Subcutaneous adipose tissue (tissue), 4 donors: Measurements from ENCODE around the gene RNPEP. TPM values are rescaled to one million over a fixed set of nuclear protein-coding genes. Genes with fewer than 3 reads are reported as not detected.

Experiments
- CTCF ChIP-seq: fragments of 450-650 bp; IDR thresholded peaks from one replicate; pipeline ENCODE4 v1.5.1; 2016; ENCODE audit warnings: low read depth, mild to moderate bottlenecking, control low read depth, antibody characterized with exemption, moderate library complexity
- small RNA-seq: library from RNA; depleted of rRNA; stranded (forward); fragments of <200 nt; gene quantifications from one replicate; pipeline ENCODE3, GENCODE V24; 2016
- total RNA-seq, 4 donors: library from RNA; depleted of rRNA; stranded (reverse); fragments of >200 nt; gene quantifications; one replicate each; pipeline ENCODE4 v1.1.0, GENCODE V29; 2016

Gene RNPEP
- total RNA-seq, 4 donors from 2014 or later, result 38.5 to 68.8 (median 47.7) TPM

- no peak for TF ChIP-seq CTCF
Measured at GRCh38 chr1:202046748-202047708, 64.6 kb downstream of the RNPEP start.

- no peak for TF ChIP-seq CTCF
Measured at GRCh38 chr1:202047977-202048376, 65.5 kb downstream of the RNPEP start.

- TF ChIP-seq CTCF, result no peak
Measured at GRCh38 chr1:202049129-202049528, 66.7 kb downstream of the RNPEP start.

- no peak for TF ChIP-seq CTCF
Measured at GRCh38 chr1:202054094-202054493, 71.6 kb downstream of the RNPEP start.

Small RNAs within 50 kb of the gene (small RNA-seq; reads per million reads assigned to genes)
- gene AL691482.1 (not detected), gene AL691482.2 (not detected), gene MIR6740 (not detected), gene RF00156 (not detected)

Other genes with a start within 250 kb of the RNPEP start
- gene IPO9, start 153.5 kb upstream of the RNPEP start, total RNA-seq, result 10 to 100 TPM; 14.6 to 24.1 (median 19.8) TPM
- gene SHISA4, start 93.8 kb upstream of the RNPEP start, total RNA-seq, result 10 to 100 TPM; 13.9 to 29.7 (median 15.9) TPM
- gene LMOD1, start 36.1 kb upstream of the RNPEP start, total RNA-seq, result 100 to 1,000 TPM in 2 of 4 donors, 10 to 100 TPM in 2; 38.8 to 168 (median 74.3) TPM
- 10 to 100 TPM; 24.6 to 67.5 (median 26.2) TPM for gene TIMM17A, start 27.1 kb upstream of the RNPEP start, total RNA-seq
- gene ELF3, start 27.9 kb downstream of the RNPEP start, total RNA-seq, result under 1 TPM in 3 of 4 donors, not detected in 1; 0.17 to 0.44 (median 0.38) TPM
- under 1 TPM in 1 of 4 donors, not detected in 3; 0.16 TPM for gene GPR37L1, start 140.3 kb downstream of the RNPEP start, total RNA-seq
- 10 to 100 TPM; 28.5 to 52.0 (median 38.4) TPM for gene ARL8A, start 162.1 kb downstream of the RNPEP start, total RNA-seq
- gene PTPN7, start 178.0 kb downstream of the RNPEP start, total RNA-seq, result 10 to 100 TPM in 1 of 4 donors, 1 to 10 TPM in 2, not detected in 1; 1.8 to 21.8 (median 2.6) TPM
- gene LGR6, start 211.2 kb downstream of the RNPEP start, total RNA-seq, result not detected